ENCODE results near the gene OR5B12.

Gene OR5B12

GRCh38 chr11:58451585-58451984, 9.5 kb upstream of the OR5B12 start:
- TF ChIP-seq, protein P1, sequence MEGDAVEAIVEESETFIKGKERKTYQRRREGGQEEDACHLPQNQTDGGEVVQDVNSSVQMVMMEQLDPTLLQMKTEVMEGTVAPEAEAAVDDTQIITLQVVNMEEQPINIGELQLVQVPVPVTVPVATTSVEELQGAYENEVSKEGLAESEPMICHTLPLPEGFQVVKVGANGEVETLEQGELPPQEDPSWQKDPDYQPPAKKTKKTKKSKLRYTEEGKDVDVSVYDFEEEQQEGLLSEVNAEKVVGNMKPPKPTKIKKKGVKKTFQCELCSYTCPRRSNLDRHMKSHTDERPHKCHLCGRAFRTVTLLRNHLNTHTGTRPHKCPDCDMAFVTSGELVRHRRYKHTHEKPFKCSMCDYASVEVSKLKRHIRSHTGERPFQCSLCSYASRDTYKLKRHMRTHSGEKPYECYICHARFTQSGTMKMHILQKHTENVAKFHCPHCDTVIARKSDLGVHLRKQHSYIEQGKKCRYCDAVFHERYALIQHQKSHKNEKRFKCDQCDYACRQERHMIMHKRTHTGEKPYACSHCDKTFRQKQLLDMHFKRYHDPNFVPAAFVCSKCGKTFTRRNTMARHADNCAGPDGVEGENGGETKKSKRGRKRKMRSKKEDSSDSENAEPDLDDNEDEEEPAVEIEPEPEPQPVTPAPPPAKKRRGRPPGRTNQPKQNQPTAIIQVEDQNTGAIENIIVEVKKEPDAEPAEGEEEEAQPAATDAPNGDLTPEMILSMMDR (conservative IDR thresholded peaks at IDR 0.05): no peak
- no peak overlapping the region for H3K27ac ChIP-seq

DNA sequence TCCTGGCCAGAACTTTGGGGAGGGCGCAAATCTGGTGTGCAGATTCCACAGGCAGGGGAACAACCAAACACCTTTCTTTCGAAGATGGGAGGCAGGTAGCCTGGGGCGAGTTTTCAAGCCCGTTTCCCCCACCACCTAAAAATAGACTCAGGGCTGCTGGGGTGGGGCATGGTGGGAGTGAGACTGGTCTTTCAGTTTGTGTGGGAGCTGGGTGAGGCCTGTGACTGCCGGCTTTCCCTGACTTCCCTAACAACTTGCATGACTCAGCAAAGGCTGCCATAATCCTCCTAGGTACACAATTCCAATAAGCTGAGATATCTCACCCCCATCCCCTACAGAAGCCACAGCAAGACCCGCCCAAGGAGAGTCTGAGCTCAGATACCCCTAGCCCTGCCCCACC, 4.3 kb upstream of the OR5B12 start:
- no peak overlapping the region for H3K27ac ChIP-seq
- TF ChIP-seq, protein P1 (conservative IDR thresholded peaks at IDR 0.05): no peak

GRCh38 chr11:58444300-58444699, 2.3 kb upstream of the OR5B12 start:
- TF ChIP-seq, protein P1 (conservative IDR thresholded peaks at IDR 0.05): no peak
- no peak overlapping the region for H3K27ac ChIP-seq

DNA sequence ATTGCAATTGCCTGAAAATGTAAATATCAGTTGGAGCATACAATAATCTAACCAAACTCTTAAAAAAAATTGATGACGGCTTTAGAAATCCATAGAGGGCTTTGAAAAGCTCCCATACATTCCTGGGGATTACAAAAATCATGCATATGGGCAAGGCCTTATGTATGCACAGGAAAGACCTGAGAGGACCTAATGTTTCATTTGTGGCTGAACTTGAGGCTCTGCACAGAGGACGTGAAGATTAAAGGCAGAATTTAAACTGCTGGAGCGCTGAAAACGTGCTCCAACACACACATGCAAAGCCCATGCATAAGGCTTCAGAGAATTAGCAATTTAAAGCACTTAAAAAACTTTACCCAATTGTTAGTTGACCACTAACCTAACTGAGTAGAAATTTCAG, 3.5 kb downstream of the OR5B12 start:
- TF ChIP-seq, protein P1 (conservative IDR thresholded peaks at IDR 0.05): no peak
- H3K27ac ChIP-seq: no peak overlapping the region

DNA sequence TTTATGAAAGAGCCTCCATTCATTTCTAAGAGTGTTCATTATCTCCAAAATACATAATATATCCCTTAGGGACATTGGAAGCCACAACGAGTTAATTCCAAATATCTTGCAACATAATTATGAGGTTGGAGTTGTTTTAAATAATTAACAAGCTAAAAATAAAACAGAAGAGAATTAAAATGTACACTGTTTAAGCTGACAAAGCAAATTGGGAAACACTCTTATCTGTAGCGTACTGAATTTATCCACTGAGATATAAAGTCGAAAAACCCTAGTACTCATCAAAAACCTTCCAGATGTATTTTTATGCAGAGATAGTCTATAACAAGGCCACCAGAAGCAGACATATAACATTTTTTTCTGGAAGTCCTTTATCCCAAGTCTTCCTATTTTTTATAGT, 7.8 kb downstream of the OR5B12 start:
- H3K27ac ChIP-seq: no peak overlapping the region
- TF ChIP-seq, protein P1 (conservative IDR thresholded peaks at IDR 0.05): no peak

DNA sequence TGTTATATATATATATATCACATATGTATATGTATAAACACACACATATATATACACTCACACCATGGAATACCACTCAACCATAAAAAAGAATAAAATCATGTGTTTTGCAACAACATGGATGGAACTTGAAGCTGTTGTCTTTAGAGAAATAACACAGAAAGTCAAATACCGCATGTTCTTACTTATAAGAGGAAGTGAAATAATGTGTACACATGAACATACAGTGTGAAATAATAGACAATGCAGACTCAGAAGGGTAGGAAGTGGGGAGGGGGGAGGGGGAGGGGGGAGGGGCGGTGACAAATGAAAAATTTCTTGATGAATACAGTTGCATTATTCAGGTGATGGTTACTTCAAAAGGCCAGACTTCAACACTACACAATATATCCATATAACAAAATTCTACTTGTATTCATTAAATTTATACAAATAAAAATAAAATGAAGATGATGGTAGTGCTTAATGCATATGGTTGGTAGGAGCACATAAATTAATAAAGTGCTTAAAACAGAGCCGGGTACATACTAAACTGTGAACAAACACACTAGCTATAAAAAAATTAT, 8.3 kb downstream of the OR5B12 start:
- H3K27ac ChIP-seq: no peak overlapping the region
- TF ChIP-seq, protein P1 (conservative IDR thresholded peaks at IDR 0.05): no peak

DNA sequence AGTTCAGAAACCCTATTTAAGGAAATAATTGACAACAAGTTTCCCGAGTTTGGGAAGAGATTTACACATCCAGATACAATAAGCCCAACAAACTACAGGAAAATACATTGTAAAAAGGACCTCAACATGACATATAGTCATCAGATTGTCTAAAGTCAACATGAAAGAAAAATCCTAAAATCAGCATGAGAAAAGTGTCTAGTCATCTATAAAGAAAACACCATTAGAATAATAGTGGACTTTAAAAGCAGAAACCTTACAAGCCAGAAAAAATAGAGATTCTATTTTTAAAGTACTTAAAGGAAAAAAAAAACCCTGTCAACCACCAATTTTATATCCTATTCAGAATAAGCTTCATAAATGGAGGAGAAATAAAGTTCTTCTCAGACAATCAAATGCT, 12.8 kb downstream of the OR5B12 start:
- H3K27ac ChIP-seq: no peak overlapping the region

More for the DNA sequence above, 12.8 kb downstream of the OR5B12 start:
- TF ChIP-seq, protein P1 (conservative IDR thresholded peaks at IDR 0.05): no peak

Measured in VCaP (cell line).